Effector CD8-positive, alpha-beta T cell (primary cell): Measurements from ENCODE around the gene ENG.
"Not testable (repeated sequence)": the region's sequence is repeated elsewhere in the genome, so short reads cannot be mapped to it uniquely, and the experiment has no call there.

Experiments used
- DNase-seq: peaks from one replicate; lab custom pipeline; 2025; lab: John Stamatoyannopoulos, UW

Gene ENG

GRCh38 chr9:127878652-127879390, 24.4 kb upstream of the ENG start:
- DNase-seq, result no peak

GRCh38 chr9:127878001-127878651, 23.7 kb upstream of the ENG start:
- no peak for DNase-seq

GRCh38 chr9:127877566-127877998, 23.1 kb upstream of the ENG start, which contains the start of gene AK1:
AK1 (minus strand) TSS chr9:127877675; CDS start chr9:127874617, 3,058 bp downstream.
- DNase-seq, result no peak

GRCh38 chr9:127876764-127877562, 22.5 kb upstream of the ENG start:
- no peak for DNase-seq

GRCh38 chr9:127876026-127876763, 21.7 kb upstream of the ENG start:
- DNase-seq, result no peak

DNA sequence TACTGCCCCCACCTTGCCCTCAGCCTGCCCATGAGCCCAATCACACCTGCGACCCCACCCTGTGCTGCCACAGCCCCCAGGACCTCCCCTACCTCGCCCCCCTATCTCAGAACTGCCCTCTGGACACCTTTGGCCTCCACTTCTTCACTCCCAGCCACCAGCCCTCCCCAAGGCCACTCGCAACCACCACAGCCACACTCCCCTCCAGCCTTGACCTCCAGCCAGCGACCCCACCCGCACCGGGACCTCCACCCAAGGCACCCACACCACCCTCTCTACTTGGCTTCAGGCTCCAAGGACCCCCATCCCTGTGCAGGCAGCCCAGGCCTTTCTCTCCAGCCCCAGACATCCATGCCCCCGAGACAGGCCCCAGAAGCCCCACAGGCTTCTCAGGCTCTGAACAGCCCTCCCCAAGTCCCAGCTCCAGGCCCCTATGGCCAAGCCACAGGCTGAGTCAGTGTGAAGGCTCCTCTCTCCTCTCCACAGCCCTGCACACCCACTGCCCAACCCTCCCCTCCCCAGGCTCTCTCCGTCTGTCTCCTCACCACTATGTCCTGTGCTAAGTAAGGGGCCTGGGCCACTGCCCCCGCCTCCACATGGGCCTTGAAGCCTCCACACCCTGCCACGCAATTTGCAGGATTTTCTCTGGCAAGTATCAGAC, 21.0 kb upstream of the ENG start:
- DNase-seq, result no peak

GRCh38 chr9:127874301-127875221, 20.1 kb upstream of the ENG start:
- DNase-seq, result no peak

DNA sequence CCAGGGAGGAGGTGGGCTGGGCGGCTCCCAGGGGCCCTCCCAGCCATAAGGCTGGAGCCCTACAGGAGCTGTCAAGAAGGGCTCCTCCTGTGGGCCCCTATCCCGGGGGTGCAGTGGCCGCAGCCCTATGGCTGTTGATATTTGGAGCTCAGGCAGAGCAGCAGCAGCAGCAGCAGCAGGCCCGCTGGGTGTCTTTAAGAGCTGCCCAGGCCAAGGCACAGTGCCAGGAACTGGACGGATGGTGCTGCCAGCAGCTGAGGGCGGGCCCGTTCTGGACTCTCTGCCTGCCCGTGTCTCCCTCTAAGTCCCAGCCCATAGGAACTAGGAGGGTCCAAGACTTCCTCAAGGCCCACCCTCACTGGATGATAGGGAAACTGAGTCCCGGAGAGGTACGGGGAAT, 19.4 kb upstream of the ENG start:
- no peak for DNase-seq

GRCh38 chr9:127873223-127873691, 18.8 kb upstream of the ENG start:
- DNase-seq, result no peak

GRCh38 chr9:127872369-127873222, 18.1 kb upstream of the ENG start:
- DNase-seq, result no peak

DNA sequence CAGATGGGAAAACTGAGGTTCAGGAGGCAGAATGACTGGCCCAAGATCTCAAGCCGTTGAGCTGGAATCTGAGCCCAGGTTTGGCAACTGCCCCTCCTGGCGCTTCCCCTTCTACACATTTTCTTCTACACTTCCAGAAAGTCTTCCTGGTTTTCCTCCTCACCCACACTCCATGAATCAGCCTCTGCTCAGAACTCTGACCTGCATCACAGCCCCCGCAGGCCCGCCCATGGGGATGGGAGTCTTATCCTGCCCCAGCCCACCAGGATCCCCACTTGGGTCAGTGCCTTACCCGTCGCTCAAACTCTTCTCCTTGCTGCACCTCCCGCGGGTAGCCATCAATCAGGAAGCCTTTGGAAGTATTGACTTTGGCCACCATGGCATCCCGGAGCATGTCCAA, 17.1 kb upstream of the ENG start:
- no peak for DNase-seq

- DNase-seq, result no peak
Observed at GRCh38 chr9:127870887-127871286, 16.4 kb upstream of the ENG start.

DNA sequence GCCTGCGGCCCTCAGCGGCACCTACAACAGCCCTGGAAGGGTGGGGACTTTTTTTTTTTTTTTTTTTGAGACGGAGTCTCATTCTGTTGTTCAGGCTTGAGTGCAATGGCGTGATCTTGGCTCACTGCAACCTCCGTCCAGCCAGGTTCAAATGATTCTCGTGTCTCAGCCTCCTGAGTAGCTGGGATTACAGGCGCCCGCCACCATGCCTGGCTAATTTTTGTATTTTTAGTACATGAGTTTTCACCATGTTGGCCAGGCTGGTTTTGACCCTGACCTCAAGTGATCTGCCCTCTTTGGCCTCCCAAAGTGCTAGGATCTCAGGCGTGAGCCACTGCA, 15.7 kb upstream of the ENG start:
- DNase-seq, result not testable (repeated sequence)

- peak; percentile 75 for DNase-seq
Observed at GRCh38 chr9:127869310-127870152, 15.1 kb upstream of the ENG start.

DNA sequence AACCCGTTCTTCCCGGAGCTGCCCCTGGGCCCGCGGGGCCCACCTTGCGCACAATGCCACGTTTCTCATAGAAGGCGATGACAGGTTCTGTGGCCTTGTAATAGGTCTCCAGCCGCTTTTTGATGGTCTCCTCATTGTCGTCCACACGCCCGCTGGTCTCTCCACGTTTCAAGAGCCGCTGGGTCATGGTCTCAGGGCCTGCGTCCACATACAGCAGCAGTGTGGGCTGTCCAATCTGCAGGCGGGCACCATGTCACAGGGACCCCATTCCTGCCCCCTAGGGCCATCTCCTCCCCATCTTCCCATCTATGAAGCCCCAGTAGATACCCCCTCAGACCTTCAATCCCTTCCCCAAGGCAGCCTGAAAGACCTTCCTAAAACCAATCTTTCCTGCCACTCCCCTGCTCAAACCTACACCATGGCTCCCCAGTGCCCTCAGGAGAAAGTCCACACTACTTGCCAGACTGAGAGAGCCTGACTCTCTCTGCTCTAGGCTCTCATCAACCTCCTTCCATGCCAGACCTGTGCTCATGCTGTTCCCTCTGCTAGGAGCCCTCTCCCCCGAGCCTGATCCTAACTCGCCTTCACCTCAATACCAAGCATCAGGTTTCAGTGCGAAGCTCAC, 13.9 kb upstream of the ENG start:
- no peak for DNase-seq

DNA sequence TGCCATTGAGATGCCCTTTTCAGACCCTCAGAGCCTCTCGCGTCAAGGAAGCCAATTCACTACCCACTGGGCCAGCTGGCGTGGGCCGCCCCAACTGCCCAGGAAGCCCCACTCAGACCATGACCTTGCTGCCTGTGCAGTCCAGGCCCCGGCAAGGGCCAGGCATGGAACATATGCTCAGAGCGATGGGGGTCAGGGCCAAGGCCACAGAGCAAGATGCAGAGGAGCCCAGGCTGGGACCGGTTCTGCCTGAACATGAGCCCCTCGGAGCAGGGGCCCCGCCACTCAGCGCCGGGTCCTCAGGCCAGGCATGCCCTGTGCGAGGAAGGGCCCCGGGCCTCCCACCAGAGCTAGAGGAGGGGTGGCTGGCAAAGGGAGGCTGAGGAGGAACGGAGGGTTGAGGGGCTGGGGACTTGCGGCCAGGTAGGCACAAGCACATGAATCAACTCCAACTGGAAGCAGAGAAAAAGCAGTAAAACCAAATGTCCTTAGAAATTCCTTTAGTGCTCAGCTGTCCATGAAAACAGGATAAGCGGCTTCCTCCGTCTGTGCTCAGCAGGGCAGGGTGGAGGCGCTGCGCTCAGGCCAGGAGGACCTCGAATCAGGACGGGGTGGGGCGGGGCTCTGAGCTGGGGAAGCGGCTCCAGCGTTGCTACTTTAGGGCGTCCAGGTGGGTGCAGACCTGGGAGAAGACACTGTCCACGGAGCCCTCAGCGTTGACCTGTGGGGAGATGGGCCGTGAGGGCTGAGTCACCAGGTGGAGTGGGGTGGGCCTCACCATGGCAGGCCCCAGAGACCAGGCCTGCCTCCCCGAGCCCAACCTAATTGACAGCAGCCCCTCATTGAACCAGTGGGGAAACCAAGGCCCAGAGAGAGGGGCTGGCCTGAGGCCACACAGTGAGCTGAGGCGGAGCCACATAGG, 13.2 kb upstream of the ENG start:
- no peak for DNase-seq

GRCh38 chr9:127866535-127866934, 12.1 kb upstream of the ENG start:
- no peak for DNase-seq
